IMR-90 (cell line): ENCODE measurements around the gene FAM234A. TPM values are rescaled to one million over a fixed set of nuclear protein-coding genes. Genes with fewer than 3 reads are reported as not detected.

Source experiments
- ATAC-seq: fragments of 200-7000 bp; cut with Tn5 transposase; 2 replicates; pipeline ENCODE4 v1.9.1; 2020; ENCODE audit warnings: low read depth, mild to moderate bottlenecking, moderate library complexity
- BruUV-seq: library from RNA; stranded (reverse); fragments of 400-500 nt; replicated peaks from 2 replicates; lab custom pipeline; 2021; lab: Mats Ljungman, UMichigan
- CTCF ChIA-PET: fragments of 300-600 bp; formaldehyde crosslinking; extraction: SDS; loops from one replicate; lab custom pipeline; 2021; ENCODE audit warnings: antibody characterized with exemption; lab: Yijun Ruan, JAX
- POLR2A ChIA-PET: fragments of 300-600 bp; sonication (Branson Sonifier 250); formaldehyde crosslinking; loops from one replicate; lab custom pipeline; 2022; ENCODE audit warnings: antibody characterized with exemption; ENCODE audit not compliant: unreplicated experiment; lab: Charles Lee
- DNase-seq: peaks from one replicate; pipeline ENCODE4 v3.0.0; 2013
- H2AFZ ChIP-seq: replicated peaks from 2 replicates; pipeline ENCODE3; 2013; ENCODE audit warnings: low read length, mild to moderate bottlenecking; ENCODE audit not compliant: poor library complexity
- H2AK5ac ChIP-seq: 2 replicates; pipeline ENCODE4 v1.6.1; 2013; ENCODE audit warnings: low read depth, low read length, inconsistent platforms
- H2AK9ac ChIP-seq: replicated peaks from 2 replicates; pipeline ENCODE3; 2013; ENCODE audit warnings: mild to moderate bottlenecking, low read depth, low read length, moderate library complexity; ENCODE audit not compliant: poor library complexity
- H2BK120ac ChIP-seq: 2 replicates; pipeline ENCODE4 v1.6.1; 2013; ENCODE audit warnings: low read depth, low read length, inconsistent platforms
- H2BK15ac ChIP-seq: 3 replicates; pipeline ENCODE4 v1.6.1; 2013; ENCODE audit warnings: low read depth, low read length, inconsistent platforms
- H2BK20ac ChIP-seq: 2 replicates; pipeline ENCODE4 v1.6.1; 2013; ENCODE audit warnings: low read depth, mild to moderate bottlenecking, inconsistent platforms, low read length, moderate library complexity
- H2BK5ac ChIP-seq: 2 replicates; pipeline ENCODE4 v1.6.1; 2013; ENCODE audit warnings: mild to moderate bottlenecking, low read depth, low read length, inconsistent platforms; ENCODE audit not compliant: poor library complexity, severe bottlenecking
- H3K14ac ChIP-seq: replicated peaks from 2 replicates; pipeline ENCODE4 v1.6.1; 2013; ENCODE audit warnings: low read depth, low read length, inconsistent platforms
- H3K18ac ChIP-seq: 2 replicates; pipeline ENCODE4 v1.6.1; 2013; ENCODE audit warnings: low read depth, low read length, control low read depth
- H3K23ac ChIP-seq: 2 replicates; pipeline ENCODE4 v1.6.1; 2013; ENCODE audit warnings: low read depth, low read length, inconsistent platforms
- H3K27ac ChIP-seq: 2 replicates; pipeline ENCODE4 v1.5.1; 2013; ENCODE audit warnings: mild to moderate bottlenecking, control low read depth, low read length; ENCODE audit not compliant: insufficient read depth
- H3K27me3 ChIP-seq: 2 replicates; pipeline ENCODE4 v1.6.1; 2013; ENCODE audit warnings: low read length; ENCODE audit not compliant: control insufficient read depth, insufficient read depth
- H3K36me3 ChIP-seq: 2 replicates; pipeline ENCODE4 v1.6.1; 2013; ENCODE audit warnings: low read length, mixed read lengths; ENCODE audit not compliant: control insufficient read depth, insufficient read depth
- H3K4ac ChIP-seq: 2 replicates; pipeline ENCODE4 v1.6.1; 2013; ENCODE audit warnings: low read depth, low read length, inconsistent platforms
- H3K4me1 ChIP-seq: 2 replicates; pipeline ENCODE4 v1.6.1; 2013; ENCODE audit warnings: low read length, mixed read lengths; ENCODE audit not compliant: control insufficient read depth, insufficient read depth
- H3K4me2 ChIP-seq: 2 replicates; pipeline ENCODE4 v1.6.1; 2013; ENCODE audit warnings: low read depth, mild to moderate bottlenecking, control low read depth, low read length, moderate library complexity
- H3K4me3 ChIP-seq: 2 replicates; pipeline ENCODE4 v1.5.1; 2013; ENCODE audit warnings: low read depth, mild to moderate bottlenecking, control low read depth, low read length, moderate library complexity; ENCODE audit not compliant: insufficient read depth
- H3K56ac ChIP-seq: 2 replicates; pipeline ENCODE4 v1.6.1; 2013; ENCODE audit warnings: low read length, inconsistent platforms; ENCODE audit not compliant: insufficient read depth; ENCODE audit errors: extremely low read depth
- H3K79me1 ChIP-seq, 2 experiments: 2 replicates each; pipeline ENCODE4 v1.6.1; 2013; ENCODE audit warnings: low read length in 2 of 2, inconsistent platforms in 1 of 2, low read depth in 1 of 2
- H3K9ac ChIP-seq: 2 replicates; pipeline ENCODE4 v1.6.1; 2013; ENCODE audit warnings: low read depth, low read length, control low read depth
- H3K9me1 ChIP-seq: 2 replicates; pipeline ENCODE4 v1.6.1; 2013; ENCODE audit warnings: low read length, inconsistent platforms; ENCODE audit not compliant: insufficient read depth
- H3K9me3 ChIP-seq: 2 replicates; pipeline ENCODE4 v1.6.1; 2013; ENCODE audit warnings: low read length; ENCODE audit not compliant: control insufficient read depth, insufficient read depth
- H4K20me1 ChIP-seq: 2 replicates; pipeline ENCODE4 v1.6.1; 2013; ENCODE audit warnings: low read length, inconsistent platforms; ENCODE audit not compliant: insufficient read depth
- H4K5ac ChIP-seq: 2 replicates; pipeline ENCODE4 v1.6.1; 2013; ENCODE audit warnings: mild to moderate bottlenecking, low read depth, low read length, control low read depth
- H4K8ac ChIP-seq, 2 experiments: 2 replicates each; pipeline ENCODE4 v1.6.1; 2013; ENCODE audit warnings: low read depth in 2 of 2, low read length in 2 of 2, control low read depth in 1 of 2, inconsistent platforms in 1 of 2
- H4K91ac ChIP-seq: 2 replicates; pipeline ENCODE4 v1.6.1; 2013; ENCODE audit warnings: low read depth, low read length, inconsistent platforms; ENCODE audit not compliant: insufficient read depth
- BHLHE40 ChIP-seq: fragments of 150-350 bp; IDR thresholded peaks from 2 replicates; pipeline ENCODE4 v1.6.1; 2016; ENCODE audit warnings: mild to moderate bottlenecking, low read depth, low read length
- CHD1 ChIP-seq: IDR thresholded peaks from 2 replicates; pipeline ENCODE4 v1.6.1; 2012; ENCODE audit warnings: low read depth, low read length, improper control_type of control experiment
- CTCF ChIP-seq: conservative IDR thresholded peaks from 2 replicates; pipeline ENCODE4 v1.5.1; 2012; ENCODE audit warnings: mild to moderate bottlenecking, low read depth, low read length, improper control_type of control experiment
- FOS ChIP-seq: fragments of 150-350 bp; IDR thresholded peaks from 2 replicates; pipeline ENCODE4 v1.6.1; 2016; ENCODE audit warnings: low read depth, low read length
- MAFK ChIP-seq: IDR thresholded peaks from 2 replicates; pipeline ENCODE4 v1.6.1; 2012; ENCODE audit warnings: low read depth, low read length, improper control_type of control experiment
- MAZ ChIP-seq: IDR thresholded peaks from 2 replicates; pipeline ENCODE4 v1.6.1; 2012; ENCODE audit warnings: low read depth, mild to moderate bottlenecking, low read length, improper control_type of control experiment, moderate library complexity, borderline replicate concordance
- MXI1 ChIP-seq: IDR thresholded peaks from 2 replicates; pipeline ENCODE4 v1.6.1; 2012; ENCODE audit warnings: low read depth, mild to moderate bottlenecking, low read length, moderate library complexity, borderline replicate concordance
- NFE2L2 ChIP-seq: fragments of 150-350 bp; IDR thresholded peaks from 2 replicates; pipeline ENCODE4 v1.6.1; 2016; ENCODE audit warnings: low read depth, mild to moderate bottlenecking, low read length
- POLR2A ChIP-seq: IDR thresholded peaks from 2 replicates; pipeline ENCODE4 v1.6.1; 2012; ENCODE audit warnings: mild to moderate bottlenecking, low read depth, low read length
- RAD21 ChIP-seq: IDR thresholded peaks from 2 replicates; pipeline ENCODE4 v1.6.1; 2012; ENCODE audit warnings: low read length, improper control_type of control experiment
- RCOR1 ChIP-seq: IDR thresholded peaks from 2 replicates; pipeline ENCODE4 v1.6.1; 2012; ENCODE audit warnings: mild to moderate bottlenecking, low read length, improper control_type of control experiment; ENCODE audit not compliant: insufficient replicate concordance
- RFX5 ChIP-seq: IDR thresholded peaks from 2 replicates; pipeline ENCODE4 v1.8.0; 2012; ENCODE audit warnings: low read depth, mild to moderate bottlenecking, low read length, moderate library complexity
- SMC3 ChIP-seq: fragments of 150-350 bp; IDR thresholded peaks from 2 replicates; pipeline ENCODE4 v1.6.1; 2016; ENCODE audit warnings: low read depth, mild to moderate bottlenecking, antibody characterized with exemption, low read length, moderate library complexity
- WGBS, 2 experiments: methylation state at CpG; one replicate each; pipeline versions ENCODE4 v1.1.5 to v1.1.7; 2013; ENCODE audit warnings: missing lambda C conversion rate in 2 of 2; ENCODE audit not compliant: insufficient read length in 1 of 2; ENCODE audit errors: extremely low coverage in 2 of 2; 5-methylcytosine and 5-hydroxymethylcytosine counted together
- dilution Hi-C: fragments of 300-500 bp; cut with HindIII; formaldehyde crosslinking; loops from one replicate; pipeline ENCODE4 v1.14.3; 2018; ENCODE audit warnings: low sequenced_read_pairs; ENCODE audit not compliant: unreplicated experiment
- in situ Hi-C: fragments of 300-500 bp; cut with MboI; formaldehyde crosslinking; loops from 3 replicates; pipeline ENCODE4 v1.14.3; 2019; ENCODE audit warnings: low sequenced_read_pairs, inconsistent platforms, mixed read lengths
- intact Hi-C: fragments of 100-400 bp; cut with micrococcal nuclease; formaldehyde crosslinking; loops from 2 replicates; pipeline ENCODE4 v1.10.0; 2022
- polyA plus RNA-seq, 3 experiments: library from polyadenylated mRNA; depleted of rRNA; stranded (reverse); fragments of >200 nt; gene quantifications; 2 replicates each; pipeline ENCODE4 v1.2.3, GENCODE V29; 2012; ENCODE audit warnings: low replicate concordance in 1 of 3
- total RNA-seq: library from RNA; depleted of rRNA; stranded (reverse); fragments of >200 nt; gene quantifications from 2 replicates; pipeline ENCODE4 v1.2.3, GENCODE V29; 2012
- TF ChIP-seq, protein P1 (sequence below): fragments of 150-350 bp; IDR thresholded peaks from 2 replicates; pipeline ENCODE4 v1.6.1; 2017; ENCODE audit warnings: mild to moderate bottlenecking, antibody characterized with exemption, low read length, low read depth

FAM234A gene
- total and polyA plus RNA-seq, 2 of the 4 experiments (the other 2 are of a cell fraction) = 30.3 to 64.2 TPM

DNA sequence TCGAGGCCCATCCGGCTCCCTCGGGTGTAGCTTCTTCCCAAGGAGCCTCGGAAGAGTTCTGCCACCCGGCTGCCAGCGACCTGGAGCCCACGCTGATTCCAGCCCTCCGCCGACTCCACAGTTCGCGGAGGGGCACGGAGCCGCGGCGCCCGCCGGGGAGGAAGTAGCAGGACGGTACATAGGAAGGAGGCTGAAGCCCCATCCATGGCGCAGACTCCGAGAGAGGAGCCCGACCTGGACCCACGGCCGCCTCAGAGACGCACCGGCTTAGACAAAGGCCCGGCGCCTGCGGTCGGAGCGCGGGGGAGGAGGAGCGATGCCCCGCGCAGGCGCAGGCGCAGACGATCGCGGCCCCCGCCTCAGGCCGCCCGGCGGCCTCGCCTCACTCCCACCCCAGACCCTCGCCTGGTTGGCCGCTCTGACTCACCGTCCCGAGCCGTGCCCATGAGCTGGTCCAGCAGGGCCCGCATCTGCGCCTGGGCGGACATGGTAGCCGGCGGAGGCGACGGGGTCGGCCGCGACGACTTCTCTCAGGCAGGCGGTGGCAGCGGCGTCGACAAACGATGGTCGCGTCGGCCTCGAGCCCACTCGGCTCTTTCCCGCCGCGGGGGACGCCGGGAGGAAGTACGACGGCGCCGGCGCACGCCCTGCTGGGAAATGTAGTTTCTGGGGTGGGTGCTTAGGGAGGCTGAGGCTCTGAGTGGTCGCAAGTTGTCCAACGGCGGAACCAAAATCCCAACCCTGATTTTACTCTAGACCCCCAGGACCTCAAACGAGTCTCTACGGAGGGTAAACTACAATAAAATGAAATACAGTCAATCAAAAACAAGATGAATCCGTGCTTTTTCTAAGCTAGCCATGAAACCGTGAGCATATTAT, 5.5 kb upstream of the FAM234A start, which contains the start of gene LUC7L:
LUC7L (minus strand) TSS at position 598 of the 879 bp plus-strand sequence; CDS start at position 488, 110 bp downstream.
- Histone ChIP-seq H2AFZ (peak within 1 kb of the TSS; percentile 100), H4K91ac (peak within 1 kb of the TSS; percentile 97), H3K9ac (peak within 1 kb of the TSS; percentile 97), H3K9me3 (no peaks in the 10 kb centered on the region), H2BK120ac (peak within 1 kb of the TSS; percentile 84), H3K56ac (peak within 1 kb of the TSS; percentile 94), H3K4me2 (peak within 1 kb of the TSS; percentile 93), H3K18ac (peak within 1 kb of the TSS; percentile 87), H2AK9ac (peak within 1 kb of the TSS; percentile 99), H3K14ac (peak within 1 kb of the TSS; percentile 100), H3K27me3 (no peaks in the 10 kb centered on the region), H2BK20ac (no peak within 1 kb of the TSS), H3K9me1 (peaks cover 9% of the 10 kb centered on the region; the same call in 1 of the 2 replicates), H3K36me3 (peaks cover 17% of the 10 kb centered on the region), H3K4me1 (no peaks in the 10 kb centered on the region), H3K4ac (peak within 1 kb of the TSS; percentile 100), H4K5ac (peak within 1 kb of the TSS; percentile 97), H3K4me3 (peak within 1 kb of the TSS; percentile 87), H2BK15ac (no peak within 1 kb of the TSS; the same call in 2 of the 3 replicates), H4K8ac (peak within 1 kb of the TSS; percentile 48 to 99), H2AK5ac (peak within 1 kb of the TSS; percentile 95), H2BK5ac (peak within 1 kb of the TSS; percentile 99), H4K20me1 (peaks cover 43% of the 10 kb centered on the region), H3K27ac (peak within 1 kb of the TSS; percentile 97), H3K23ac (peak within 1 kb of the TSS; percentile 95), H3K79me1 (peaks cover 10 to 43% of the 10 kb centered on the region in 2 experiments; a peak in 3 of 4 replicates)
- CTCF ChIA-PET = interaction anchor here (1.2 kb wide), 1 partner anchor 133 kb away, joined by 4 read pairs; no protein-coding TSS in a partner anchor
- WGBS, 2 experiments = 1% methylated on average over 14 of the region's 88 CpGs; no CpG with 5 or more reads in 1 of the 2 experiments
- ATAC-seq (peak; percentile 97), DNase-seq (peak; percentile 80)
- POLR2A ChIA-PET = interaction anchor here (0.6 kb wide), 1 partner anchor 172 kb away, joined by 3 read pairs; no protein-coding TSS in a partner anchor
- BruUV-seq = no TSS peak
- in situ Hi-C loops (no loop called here), intact Hi-C loops (no loop called here), dilution Hi-C loops (no loop called here)
- no peak for TF ChIP-seq NFE2L2
- TF ChIP-seq MXI1 = peak; percentile 62; the same call in 1 of the 2 replicates
- no peak for TF ChIP-seq RCOR1
- TF ChIP-seq MAZ = peak; percentile 88
- no peak for TF ChIP-seq RFX5
- TF ChIP-seq POLR2A = peak; percentile 96
- TF ChIP-seq FOS = no peak
- no peak for TF ChIP-seq CHD1
- no peak for TF ChIP-seq MAFK
- TF ChIP-seq, protein P1, sequence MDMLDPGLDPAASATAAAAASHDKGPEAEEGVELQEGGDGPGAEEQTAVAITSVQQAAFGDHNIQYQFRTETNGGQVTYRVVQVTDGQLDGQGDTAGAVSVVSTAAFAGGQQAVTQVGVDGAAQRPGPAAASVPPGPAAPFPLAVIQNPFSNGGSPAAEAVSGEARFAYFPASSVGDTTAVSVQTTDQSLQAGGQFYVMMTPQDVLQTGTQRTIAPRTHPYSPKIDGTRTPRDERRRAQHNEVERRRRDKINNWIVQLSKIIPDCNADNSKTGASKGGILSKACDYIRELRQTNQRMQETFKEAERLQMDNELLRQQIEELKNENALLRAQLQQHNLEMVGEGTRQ = 0 out of 2 replicates have a peak, but pooled peaks have one; percentile 27
- TF ChIP-seq CTCF = no peak
- TF ChIP-seq RAD21 = no peak
- TF ChIP-seq SMC3 = no peak
- TF ChIP-seq BHLHE40 = no peak
